Neuronal stem cell (in vitro differentiated cells): Measurements from ENCODE around the gene RUFY4.
A peak's percentile ranks its signal among the peaks of the same experiment; 100 is the strongest.

Experiments used
- DNase-seq: peaks from one replicate; pipeline ENCODE4 v3.0.0-alpha.2; 2013; ENCODE audit warnings: low spot score
- H2AFZ ChIP-seq: one replicate; pipeline ENCODE4 v1.6.1; 2013; ENCODE audit warnings: mild to moderate bottlenecking, low read length, inconsistent platforms
- H2AK5ac ChIP-seq: 2 replicates; pipeline ENCODE4 v1.6.1; 2013; ENCODE audit warnings: low read depth, mild to moderate bottlenecking, inconsistent platforms, low read length, moderate library complexity, mixed read lengths
- H2BK120ac ChIP-seq: 2 replicates; pipeline ENCODE4 v1.6.1; 2013; ENCODE audit warnings: low read depth, mild to moderate bottlenecking, inconsistent platforms, low read length, moderate library complexity, mixed read lengths
- H2BK12ac ChIP-seq: one replicate; pipeline ENCODE4 v1.6.1; 2013; ENCODE audit warnings: low read length, inconsistent platforms
- H2BK15ac ChIP-seq: 2 replicates; pipeline ENCODE4 v1.6.1; 2013; ENCODE audit warnings: mild to moderate bottlenecking, low read length, inconsistent platforms, mixed read lengths
- H2BK5ac ChIP-seq: one replicate; pipeline ENCODE4 v1.6.1; 2013; ENCODE audit warnings: inconsistent platforms, mild to moderate bottlenecking, low read length, moderate library complexity
- H3K14ac ChIP-seq: one replicate; pipeline ENCODE4 v1.6.1; 2013; ENCODE audit warnings: low read length, inconsistent platforms
- H3K18ac ChIP-seq: 2 replicates; pipeline ENCODE4 v1.6.1; 2013; ENCODE audit warnings: low read length, inconsistent platforms
- H3K23ac ChIP-seq: 2 replicates; pipeline ENCODE4 v1.6.1; 2013; ENCODE audit warnings: low read depth, mild to moderate bottlenecking, mixed read lengths, low read length, inconsistent platforms; ENCODE audit not compliant: poor library complexity
- H3K27ac ChIP-seq: replicated peaks from 3 replicates; pipeline ENCODE4 v1.5.1; 2013; ENCODE audit warnings: low read length, inconsistent platforms
- H3K27me3 ChIP-seq, 3 experiments: 2 replicates each; pipeline ENCODE4 v1.6.1; 2013; ENCODE audit warnings: low read length in 3 of 3, mild to moderate bottlenecking in 2 of 3, inconsistent platforms in 1 of 3, low read depth in 1 of 3, mixed read lengths in 1 of 3, moderate library complexity in 1 of 3; ENCODE audit not compliant: control insufficient read depth in 3 of 3, insufficient read depth in 3 of 3
- H3K36me3 ChIP-seq, 2 donors: replicated peaks in 1 of 2; 2 replicates each; pipeline ENCODE4 v1.6.1; 2013; ENCODE audit warnings: low read length in 2 of 2; ENCODE audit not compliant: control insufficient read depth in 2 of 2, insufficient read depth in 2 of 2
- H3K4ac ChIP-seq: 2 replicates; pipeline ENCODE4 v1.6.1; 2013; ENCODE audit warnings: inconsistent platforms, mild to moderate bottlenecking, low read length, moderate library complexity
- H3K4me1 ChIP-seq, 2 donors: 1 replicate in 1 of 2; 2 replicates in 1 of 2; pipeline ENCODE4 v1.6.1; 2013; ENCODE audit warnings: low read length in 2 of 2, low read depth in 1 of 2; ENCODE audit not compliant: control insufficient read depth in 2 of 2, insufficient read depth in 1 of 2
- H3K4me2 ChIP-seq: one replicate; pipeline ENCODE4 v1.6.1; 2013; ENCODE audit warnings: mild to moderate bottlenecking, low read length, inconsistent platforms; ENCODE audit not compliant: insufficient read depth, poor library complexity, severe bottlenecking
- H3K4me3 ChIP-seq, 2 donors: 2 replicates each; pipeline ENCODE4 v1.5.1; 2013; ENCODE audit warnings: low read length in 2 of 2, mild to moderate bottlenecking in 2 of 2, inconsistent platforms in 1 of 2, moderate library complexity in 1 of 2
- H3K79me1 ChIP-seq: one replicate; pipeline ENCODE4 v1.6.1; 2013; ENCODE audit warnings: low read depth, mild to moderate bottlenecking, inconsistent platforms, low read length, moderate library complexity
- H3K9ac ChIP-seq: one replicate; pipeline ENCODE4 v1.6.1; 2013; ENCODE audit warnings: mild to moderate bottlenecking, low read depth, low read length, inconsistent platforms; ENCODE audit not compliant: poor library complexity
- H3K9me3 ChIP-seq, 2 donors: replicated peaks in 1 of 2; 2 replicates each; pipeline versions ENCODE3 to v1.6.1; 2013; ENCODE audit warnings: low read length in 2 of 2, mild to moderate bottlenecking in 2 of 2, inconsistent platforms in 1 of 2, low read depth in 1 of 2, mixed read lengths in 1 of 2, moderate library complexity in 1 of 2; ENCODE audit not compliant: control insufficient read depth in 2 of 2, insufficient read depth in 1 of 2
- H4K8ac ChIP-seq: one replicate; pipeline ENCODE4 v1.6.1; 2013; ENCODE audit warnings: low read depth, mild to moderate bottlenecking, inconsistent platforms, low read length, moderate library complexity
- H4K91ac ChIP-seq: one replicate; pipeline ENCODE4 v1.6.1; 2013; ENCODE audit warnings: low read length, low read depth, mild to moderate bottlenecking, inconsistent platforms; ENCODE audit not compliant: poor library complexity
- WGBS, 2 donors: extraction: QIAGEN DNeasy Blood & Tissue Kit; methylation state at CpG; one replicate each; pipeline ENCODE4 v1.1.7; 2013; ENCODE audit warnings: missing lambda C conversion rate in 2 of 2, mixed read lengths in 1 of 2; ENCODE audit not compliant: insufficient read length in 2 of 2, insufficient replicate concordance in 1 of 2; ENCODE audit errors: extremely low coverage in 2 of 2; 5-methylcytosine and 5-hydroxymethylcytosine counted together

RUFY4 gene

DNA sequence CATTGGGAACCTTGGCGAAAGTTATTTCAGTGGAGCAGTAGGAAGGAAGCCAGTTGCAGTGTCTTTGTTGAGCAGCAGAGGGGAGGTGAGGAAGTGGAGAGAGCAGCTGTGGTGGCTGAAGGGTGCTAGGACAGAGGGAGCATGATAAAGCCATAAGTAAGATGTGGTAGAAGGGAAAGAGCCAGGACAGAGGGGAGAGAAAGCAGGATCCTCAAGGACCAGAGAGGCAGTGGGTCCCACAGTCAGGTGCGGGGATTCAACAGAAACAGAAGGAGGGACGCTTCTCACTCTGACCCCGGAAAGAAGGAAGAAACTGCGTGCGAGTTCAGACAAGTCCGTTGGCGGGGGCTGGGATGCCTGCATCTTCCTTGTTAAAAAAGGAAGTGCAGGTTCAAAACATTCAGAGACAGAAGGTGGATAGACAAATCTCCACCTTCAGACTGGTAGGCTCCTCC, 56.6 kb downstream of the RUFY4 start, which contains the start of gene CXCR2:
Gene CXCR2, plus strand, starts transcription at position 403 of the 455 bp plus-strand sequence. CDS start 8,774 bp downstream, outside the sequence.
- H4K8ac ChIP-seq = no peak within 1 kb of the TSS
- no peak within 1 kb of the TSS for H3K4me3 ChIP-seq
- peak within 1 kb of the TSS; percentile 1 for H2AFZ ChIP-seq
- no peaks in the 10 kb centered on the region for H3K79me1 ChIP-seq
- no peak within 1 kb of the TSS for H2BK120ac ChIP-seq
- H2AK5ac ChIP-seq = no peak within 1 kb of the TSS
- H3K36me3 ChIP-seq = no peaks in the 10 kb centered on the region
- peaks cover 0 to 5% (median 2%) of the 10 kb centered on the region in 3 experiments for H3K27me3 ChIP-seq
- no CpG with 5 or more reads among the region's 8 CpGs for WGBS, 2 donors
- H3K4me2 ChIP-seq = no peak within 1 kb of the TSS
- no peak within 1 kb of the TSS for H3K27ac ChIP-seq
- peaks cover 0 to 12% of the 10 kb centered on the region in 2 donors for H3K4me1 ChIP-seq
- no peak within 1 kb of the TSS for H3K4ac ChIP-seq
- H4K91ac ChIP-seq = no peak within 1 kb of the TSS
- H2BK5ac ChIP-seq = no peak within 1 kb of the TSS
- H2BK15ac ChIP-seq = no peak within 1 kb of the TSS
- H3K9ac ChIP-seq = no peak within 1 kb of the TSS
- H3K9me3 ChIP-seq = no peaks in the 10 kb centered on the region
- no peak within 1 kb of the TSS for H3K18ac ChIP-seq
- no peak for DNase-seq
- no peak within 1 kb of the TSS for H3K14ac ChIP-seq
- no peak within 1 kb of the TSS for H2BK12ac ChIP-seq
- no peak within 1 kb of the TSS for H3K23ac ChIP-seq

- DNase-seq = no peak
- H3K27ac ChIP-seq = no peak overlapping the region
- H3K4me2 ChIP-seq = no peak overlapping the region
- no peak overlapping the region for H3K4me3 ChIP-seq
- no peak overlapping the region for H4K8ac ChIP-seq
- no peak overlapping the region for H3K14ac ChIP-seq
- H2BK12ac ChIP-seq = no peak overlapping the region
- H3K79me1 ChIP-seq = no peaks in the 10 kb centered on the region
- H3K18ac ChIP-seq = no peak overlapping the region
- no peak overlapping the region for H2AFZ ChIP-seq
- H3K4me1 ChIP-seq = peaks cover 0 to 12% of the 10 kb centered on the region in 2 donors
- H3K9ac ChIP-seq = no peak overlapping the region
- WGBS, 2 donors = no CpG with 5 or more reads among the region's 3 CpGs
- no peak overlapping the region for H3K23ac ChIP-seq
- no peaks in the 10 kb centered on the region for H3K9me3 ChIP-seq
- no peak overlapping the region for H2BK15ac ChIP-seq
- no peak overlapping the region for H2BK120ac ChIP-seq
- no peak overlapping the region for H3K4ac ChIP-seq
- H3K27me3 ChIP-seq = peaks cover 0 to 10% (median 2%) of the 10 kb centered on the region in 3 experiments
- H2BK5ac ChIP-seq = no peak overlapping the region
- no peak overlapping the region for H4K91ac ChIP-seq
- H3K36me3 ChIP-seq = no peaks in the 10 kb centered on the region
- no peak overlapping the region for H2AK5ac ChIP-seq
Observed at GRCh38 chr2:218127929-218128455, 58.9 kb downstream of the RUFY4 start.

- no peak overlapping the region for H2BK5ac ChIP-seq
- no peak overlapping the region for H3K4me3 ChIP-seq
- H3K79me1 ChIP-seq = no peaks in the 10 kb centered on the region
- H2AFZ ChIP-seq = no peak overlapping the region
- no peak overlapping the region for H3K18ac ChIP-seq
- H3K4me1 ChIP-seq = peaks cover 0 to 12% of the 10 kb centered on the region in 2 donors
- WGBS, 2 donors = no CpG with 5 or more reads among the region's 6 CpGs
- DNase-seq = no peak
- no peak overlapping the region for H2BK12ac ChIP-seq
- H2BK15ac ChIP-seq = no peak overlapping the region
- H3K27ac ChIP-seq = no peak overlapping the region
- no peak overlapping the region for H2BK120ac ChIP-seq
- H4K8ac ChIP-seq = no peak overlapping the region
- H3K9ac ChIP-seq = no peak overlapping the region
- H3K36me3 ChIP-seq = no peaks in the 10 kb centered on the region
- H4K91ac ChIP-seq = no peak overlapping the region
- H3K27me3 ChIP-seq = peaks cover 0 to 13% (median 2%) of the 10 kb centered on the region in 3 experiments
- H3K4me2 ChIP-seq = no peak overlapping the region
- peaks cover 0 to 2% of the 10 kb centered on the region in 2 donors for H3K9me3 ChIP-seq
- no peak overlapping the region for H2AK5ac ChIP-seq
- H3K4ac ChIP-seq = no peak overlapping the region
- H3K23ac ChIP-seq = no peak overlapping the region
- no peak overlapping the region for H3K14ac ChIP-seq
Observed at GRCh38 chr2:218128781-218129457, 59.9 kb downstream of the RUFY4 start.

GRCh38 chr2:218129458-218130135, 60.5 kb downstream of the RUFY4 start:
- H3K4ac ChIP-seq = no peak overlapping the region
- no peak overlapping the region for H3K23ac ChIP-seq
- H3K9ac ChIP-seq = no peak overlapping the region
- peaks cover 0 to 13% (median 2%) of the 10 kb centered on the region in 3 experiments for H3K27me3 ChIP-seq
- H3K9me3 ChIP-seq = peaks cover 0 to 2% of the 10 kb centered on the region in 2 donors
- no peak overlapping the region for H2BK120ac ChIP-seq
- no peak overlapping the region for H3K14ac ChIP-seq
- H3K4me3 ChIP-seq = no peak overlapping the region
- no peak overlapping the region for H2AFZ ChIP-seq
- no peaks in the 10 kb centered on the region for H3K79me1 ChIP-seq
- no peak for DNase-seq
- H4K91ac ChIP-seq = no peak overlapping the region
- no peak overlapping the region for H3K27ac ChIP-seq
- H2BK15ac ChIP-seq = no peak overlapping the region
- H3K36me3 ChIP-seq = no peaks in the 10 kb centered on the region
- no CpG with 5 or more reads among the region's 6 CpGs for WGBS, 2 donors
- no peak overlapping the region for H3K18ac ChIP-seq
- H3K4me2 ChIP-seq = no peak overlapping the region
- no peak overlapping the region for H4K8ac ChIP-seq
- no peak overlapping the region for H2BK5ac ChIP-seq
- H2BK12ac ChIP-seq = no peak overlapping the region
- H2AK5ac ChIP-seq = no peak overlapping the region
- H3K4me1 ChIP-seq = peaks cover 0 to 9% of the 10 kb centered on the region in 2 donors
